GM20000 (cell line): ENCODE results near the gene ARVCF.

ENCODE experiments used
- DNase-seq: peaks from one replicate; pipeline ENCODE4 v3.0.0; 2012; ENCODE audit warnings: low spot score
- TF ChIP-seq, protein P1 (sequence below): IDR thresholded peaks from 2 replicates; pipeline ENCODE4 v1.5.1; 2012; ENCODE audit warnings: mild to moderate bottlenecking, control low read depth; ENCODE audit errors: extremely low read depth, missing control alignments

ARVCF gene

DNA sequence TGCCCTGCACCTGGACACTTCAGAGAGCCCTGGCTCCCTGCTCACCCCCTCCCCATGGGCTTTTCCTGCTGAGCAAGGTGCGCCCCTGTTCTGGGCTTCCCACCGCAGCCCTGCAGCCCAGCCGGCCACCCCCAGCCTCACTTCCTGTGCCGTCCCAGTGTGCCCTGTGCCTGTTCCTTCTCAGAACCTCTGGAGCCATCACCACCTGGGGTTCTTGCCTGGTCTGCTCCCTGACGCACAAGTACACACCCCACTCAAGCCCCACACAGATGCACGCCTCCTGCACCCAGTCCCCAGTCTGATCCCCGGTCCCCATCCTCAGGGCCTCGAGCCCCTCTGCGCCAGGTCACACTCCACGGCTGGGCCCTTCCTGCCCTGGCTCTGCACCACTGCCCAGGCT lies 39.5 kb upstream of the ARVCF start:
- no peak for DNase-seq
- TF ChIP-seq, protein P1, sequence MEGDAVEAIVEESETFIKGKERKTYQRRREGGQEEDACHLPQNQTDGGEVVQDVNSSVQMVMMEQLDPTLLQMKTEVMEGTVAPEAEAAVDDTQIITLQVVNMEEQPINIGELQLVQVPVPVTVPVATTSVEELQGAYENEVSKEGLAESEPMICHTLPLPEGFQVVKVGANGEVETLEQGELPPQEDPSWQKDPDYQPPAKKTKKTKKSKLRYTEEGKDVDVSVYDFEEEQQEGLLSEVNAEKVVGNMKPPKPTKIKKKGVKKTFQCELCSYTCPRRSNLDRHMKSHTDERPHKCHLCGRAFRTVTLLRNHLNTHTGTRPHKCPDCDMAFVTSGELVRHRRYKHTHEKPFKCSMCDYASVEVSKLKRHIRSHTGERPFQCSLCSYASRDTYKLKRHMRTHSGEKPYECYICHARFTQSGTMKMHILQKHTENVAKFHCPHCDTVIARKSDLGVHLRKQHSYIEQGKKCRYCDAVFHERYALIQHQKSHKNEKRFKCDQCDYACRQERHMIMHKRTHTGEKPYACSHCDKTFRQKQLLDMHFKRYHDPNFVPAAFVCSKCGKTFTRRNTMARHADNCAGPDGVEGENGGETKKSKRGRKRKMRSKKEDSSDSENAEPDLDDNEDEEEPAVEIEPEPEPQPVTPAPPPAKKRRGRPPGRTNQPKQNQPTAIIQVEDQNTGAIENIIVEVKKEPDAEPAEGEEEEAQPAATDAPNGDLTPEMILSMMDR: no peak

DNA sequence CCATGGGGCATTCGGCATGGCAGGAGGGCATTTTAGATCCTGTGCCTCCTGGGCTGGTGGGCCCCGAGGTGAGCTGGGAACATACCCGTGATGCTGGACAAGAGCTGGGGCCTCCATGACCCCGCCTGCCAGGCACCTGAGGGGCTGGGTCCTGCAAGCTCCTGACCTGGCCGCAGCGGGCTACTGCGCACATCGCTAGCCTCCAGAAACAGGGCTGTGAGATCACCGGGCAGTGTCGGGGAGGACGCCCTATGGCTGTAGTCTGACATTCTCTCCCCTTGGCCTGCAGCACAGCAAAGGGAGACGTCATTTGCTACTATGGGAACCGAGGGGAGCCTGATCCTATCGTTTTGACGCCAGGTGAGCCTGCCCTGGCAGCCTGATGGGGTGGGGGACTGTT lies 39.0 kb upstream of the ARVCF start:
- TF ChIP-seq, protein P1: no peak
- DNase-seq: no peak

DNA sequence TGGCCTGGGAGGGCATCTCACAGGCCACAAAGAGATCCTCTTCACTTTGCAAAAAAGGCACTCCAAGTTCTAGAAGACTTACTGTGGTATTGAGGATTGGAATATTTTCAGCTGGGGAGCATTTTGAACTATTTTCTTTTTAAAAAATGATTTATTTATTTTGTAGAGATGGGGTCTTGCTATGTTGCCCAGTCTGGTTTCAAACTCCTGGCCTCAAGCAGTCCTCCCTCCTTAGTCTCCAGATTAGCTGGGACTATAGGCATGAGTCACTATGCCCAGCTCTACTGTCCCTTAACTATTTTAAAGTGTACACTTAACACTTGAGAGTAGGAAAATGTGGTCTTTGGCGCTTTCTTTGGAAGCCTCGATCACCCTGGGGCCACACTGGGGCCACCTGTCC lies 38.5 kb upstream of the ARVCF start:
- no peak for DNase-seq
- TF ChIP-seq, protein P1: no peak

- DNase-seq: no peak
- TF ChIP-seq, protein P1: no peak
Observed at GRCh38 chr22:20054485-20054884, 37.9 kb upstream of the ARVCF start.

DNA sequence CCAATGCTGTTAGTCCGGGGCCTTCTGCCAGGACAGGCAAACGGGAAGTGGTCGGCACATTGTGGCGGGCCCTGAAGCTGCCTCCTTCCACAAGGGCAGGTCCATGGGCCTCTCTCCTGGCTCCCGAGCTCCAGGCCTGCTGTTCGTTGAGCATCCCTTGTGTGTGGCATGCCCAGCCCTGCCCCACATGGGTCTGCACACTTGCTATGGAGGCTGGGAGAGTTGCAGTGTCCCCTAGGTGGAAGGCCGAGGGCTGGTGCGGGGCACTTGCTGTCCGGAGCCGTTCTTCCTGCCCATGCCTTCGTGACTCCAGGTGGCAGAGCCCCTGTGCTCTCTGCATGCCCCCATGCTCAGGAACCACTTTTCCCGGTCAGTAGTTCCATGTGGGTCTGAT lies 37.4 kb upstream of the ARVCF start:
- TF ChIP-seq, protein P1: no peak
- no peak for DNase-seq

- TF ChIP-seq, protein P1: no peak
Observed at GRCh38 chr22:20053407-20054033, 36.9 kb upstream of the ARVCF start.

DNA sequence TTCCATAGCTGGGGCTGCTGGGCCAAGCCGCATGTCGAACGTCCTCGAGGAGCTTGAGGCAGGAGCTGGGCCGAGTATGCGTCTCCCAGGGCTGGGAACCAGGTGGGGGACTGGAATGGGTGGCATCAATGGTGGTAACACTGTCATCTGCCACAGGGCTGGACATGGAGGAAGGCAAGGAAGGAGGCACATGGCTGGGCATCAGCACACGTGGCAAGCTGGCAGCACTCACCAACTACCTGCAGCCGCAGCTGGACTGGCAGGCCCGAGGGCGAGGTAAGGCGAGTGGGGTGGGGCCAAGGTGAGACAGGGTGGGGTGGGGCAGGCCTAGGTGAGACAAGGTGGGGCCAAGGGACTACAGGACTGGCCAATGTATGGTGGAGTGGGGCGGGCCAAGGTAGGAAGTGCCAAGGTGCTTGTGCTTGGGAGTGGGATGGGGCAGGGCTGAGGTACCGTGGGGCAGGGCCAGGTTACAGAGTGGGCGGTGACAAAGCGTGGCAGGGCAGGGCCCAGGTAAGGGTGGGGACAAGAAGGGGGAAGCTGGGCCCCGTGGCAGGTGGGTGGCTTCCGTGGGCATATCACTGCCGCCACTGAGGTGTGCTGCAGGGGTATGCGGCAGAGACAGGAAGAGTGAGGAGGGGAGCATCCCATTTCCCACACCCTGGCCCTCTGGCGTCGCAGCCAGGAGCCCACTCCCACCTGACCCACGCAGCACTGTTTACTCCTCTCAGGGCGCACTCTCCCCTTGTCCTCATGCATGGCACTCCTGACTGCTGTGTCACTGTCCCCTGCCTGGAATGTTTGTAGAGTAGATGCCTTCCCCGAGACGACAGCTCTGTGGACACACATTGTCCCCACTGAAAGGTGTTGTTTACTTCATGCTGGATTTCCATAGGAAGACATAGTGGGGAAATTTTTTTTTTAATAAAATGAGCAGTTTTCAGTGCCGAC lies 36.0 kb upstream of the ARVCF start:
- DNase-seq: no peak
- TF ChIP-seq, protein P1: no peak

More at GRCh38 chr22:20053407-20054033, 36.9 kb upstream of the ARVCF start:
- no peak for DNase-seq
